Mesodermal cell (in vitro differentiated cells): ENCODE results near the gene NEIL3.

Experiments used
- H3K27ac ChIP-seq: 2 replicates; pipeline ENCODE4 v1.7.0; 2013; ENCODE audit warnings: mild to moderate bottlenecking, low read depth, low read length, moderate library complexity; ENCODE audit not compliant: severe bottlenecking
- H3K36me3 ChIP-seq: 2 replicates; pipeline ENCODE4 v1.7.1; 2013; ENCODE audit warnings: mild to moderate bottlenecking, low read length, moderate library complexity; ENCODE audit not compliant: control insufficient read depth, insufficient read depth
- H3K4me1 ChIP-seq: one replicate; pipeline ENCODE4 v1.7.1; 2013; ENCODE audit warnings: mild to moderate bottlenecking, low read length; ENCODE audit not compliant: insufficient read depth, control insufficient read depth, poor library complexity, severe bottlenecking
- H3K4me3 ChIP-seq: 2 replicates; pipeline ENCODE4 v1.7.0; 2013; ENCODE audit warnings: low read length, control low read depth, mild to moderate bottlenecking; ENCODE audit not compliant: insufficient read depth, poor library complexity, severe bottlenecking; ENCODE audit errors: extremely low read depth
- H3K9me3 ChIP-seq: 2 replicates; pipeline ENCODE4 v1.7.1; 2013; ENCODE audit warnings: mild to moderate bottlenecking, low read length, moderate library complexity; ENCODE audit not compliant: control insufficient read depth
- WGBS, 2 experiments: methylation state at CpG; one replicate each; pipeline ENCODE4 v1.1.5; 2013; ENCODE audit warnings: missing lambda C conversion rate in 2 of 2; ENCODE audit not compliant: insufficient coverage in 2 of 2; 5-methylcytosine and 5-hydroxymethylcytosine counted together

The NEIL3 gene

DNA sequence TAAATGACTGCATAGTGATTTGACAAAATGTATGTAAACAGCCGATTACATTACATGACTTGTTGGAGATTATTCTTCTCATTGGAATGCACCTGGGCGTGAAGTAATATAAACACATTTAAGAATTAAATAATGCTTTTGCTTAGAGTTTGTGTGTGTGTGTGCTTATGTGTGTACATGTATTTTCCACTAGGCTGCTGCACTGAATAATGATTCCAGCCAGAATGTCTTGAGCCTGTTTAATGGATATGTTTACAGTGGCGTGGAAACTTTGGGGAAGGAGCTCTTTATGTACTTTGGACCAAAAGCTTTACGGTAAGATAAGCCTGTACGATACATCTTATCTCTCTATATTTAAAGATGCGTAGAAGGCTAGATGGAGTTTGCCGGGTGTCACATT, 12.6 kb downstream of the NEIL3 start:
- peaks cover 8% of the 10 kb centered on the region for H3K36me3 ChIP-seq
- 100% methylated on average over 1 to 2 of the region's 7 CpGs for WGBS, 2 experiments

GRCh38 chr4:177322881-177323280, 13.2 kb downstream of the NEIL3 start:
- Histone ChIP-seq H3K9me3 (no peaks in the 10 kb centered on the region), H3K27ac (no peak overlapping the region), H3K36me3 (peaks cover 8% of the 10 kb centered on the region), H3K4me1 (no peaks in the 10 kb centered on the region), H3K4me3 (no peak overlapping the region)
- WGBS, 2 experiments: 100% methylated on average over 1 of the region's 3 CpGs; no CpG with 5 or more reads in 1 of the 2 experiments

More for the DNA sequence above, 12.6 kb downstream of the NEIL3 start:
- Histone ChIP-seq H3K4me3 (no peak overlapping the region), H3K27ac (no peak overlapping the region), H3K4me1 (no peaks in the 10 kb centered on the region), H3K9me3 (no peaks in the 10 kb centered on the region)

DNA sequence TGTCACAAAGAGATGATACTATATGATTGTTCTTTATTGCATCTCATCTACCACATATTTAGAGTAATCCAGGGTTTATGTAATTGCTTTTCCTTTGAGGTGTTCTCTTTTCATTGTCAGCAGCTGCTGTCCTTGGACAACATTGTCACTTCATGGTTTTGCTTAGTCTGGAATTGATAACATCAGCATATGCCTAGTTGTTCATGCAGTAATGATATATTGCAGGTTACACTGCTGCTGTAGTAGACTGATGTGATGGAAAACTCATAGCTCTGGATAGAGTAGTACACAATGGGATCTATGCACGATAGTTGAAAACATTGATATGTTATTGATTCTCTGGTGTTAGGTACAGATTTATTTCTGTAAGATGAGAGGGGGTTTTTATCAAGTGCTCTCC, 13.7 kb downstream of the NEIL3 start:
- no peak overlapping the region for H3K27ac ChIP-seq
- peaks cover 8% of the 10 kb centered on the region for H3K36me3 ChIP-seq
- WGBS, 2 experiments: 80 to 90% methylated on average over 1 of the region's 1 CpG

DNA sequence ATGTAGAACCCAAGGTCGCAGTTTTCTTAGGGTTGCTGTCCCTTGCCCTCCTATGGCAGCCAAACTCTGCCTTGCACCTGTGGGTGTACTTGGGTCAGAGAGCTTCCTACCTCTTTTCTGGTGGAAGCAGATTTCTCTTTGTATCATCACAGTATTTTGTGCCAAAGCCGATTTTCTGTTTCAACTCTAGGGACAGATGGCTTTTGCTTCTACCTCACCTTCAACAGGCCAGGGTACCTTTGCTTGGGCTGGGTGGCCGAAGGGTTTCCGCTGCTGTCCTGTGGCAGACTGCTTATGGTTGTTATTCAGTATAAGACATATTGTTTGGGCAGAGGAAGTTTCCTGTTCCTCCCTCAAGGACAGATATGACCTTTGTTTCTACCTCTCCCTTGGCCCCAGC, 22.4 kb downstream of the NEIL3 start:
- H3K4me1 ChIP-seq: no peaks in the 10 kb centered on the region
- no peak overlapping the region for H3K4me3 ChIP-seq
- 92 to 100% methylated on average over 1 to 2 of the region's 4 CpGs for WGBS, 2 experiments
- H3K9me3 ChIP-seq: no peaks in the 10 kb centered on the region
- H3K27ac ChIP-seq: no peak overlapping the region
- peaks cover 3% of the 10 kb centered on the region for H3K36me3 ChIP-seq

More for the DNA sequence above, 13.7 kb downstream of the NEIL3 start:
- no peaks in the 10 kb centered on the region for H3K4me1 ChIP-seq
- H3K4me3 ChIP-seq: no peak overlapping the region
- no peaks in the 10 kb centered on the region for H3K9me3 ChIP-seq

DNA sequence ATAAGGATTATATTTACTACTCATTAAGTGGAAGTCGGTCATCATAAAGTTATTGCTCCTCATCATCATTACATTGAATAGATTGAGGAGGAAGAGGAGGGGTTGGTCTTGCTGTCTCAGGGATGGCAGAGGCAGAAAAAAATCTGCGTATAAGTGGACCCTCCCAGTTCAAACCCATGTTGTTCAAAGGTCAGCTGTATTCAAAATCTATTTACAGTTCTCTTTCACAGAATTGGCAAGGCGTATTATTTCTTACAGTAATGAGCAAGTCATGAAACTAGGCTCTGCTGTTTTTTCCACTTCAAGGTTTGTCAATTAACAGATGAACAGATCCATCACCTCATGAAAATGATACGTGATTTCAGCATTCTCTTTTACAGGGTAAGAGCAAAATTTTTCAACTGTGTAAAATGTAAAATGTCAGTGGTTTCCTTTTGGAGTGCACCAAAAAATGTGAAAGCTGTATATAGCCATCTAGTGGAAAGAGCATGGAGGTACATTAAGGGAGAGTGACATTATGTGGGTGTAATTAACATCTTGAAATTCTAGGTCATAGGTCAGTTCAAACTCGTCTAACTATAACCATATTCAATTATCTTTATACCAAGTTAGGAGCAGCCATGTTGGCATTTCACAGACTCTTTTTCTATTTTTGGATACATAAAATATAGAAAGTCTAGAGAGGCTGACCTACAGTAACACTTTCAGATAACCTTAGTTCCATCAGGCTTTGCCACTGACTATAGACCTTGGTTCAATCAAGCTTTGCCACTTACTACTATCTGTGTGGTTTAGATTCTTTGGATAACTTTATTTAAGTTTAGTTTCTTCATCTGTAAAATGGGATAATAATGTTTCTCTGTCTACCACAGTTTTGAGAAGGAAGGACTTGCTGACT, 30.1 kb downstream of the NEIL3 start:
- H3K27ac ChIP-seq: no peak overlapping the region
- no peak overlapping the region for H3K4me3 ChIP-seq
- no peaks in the 10 kb centered on the region for H3K9me3 ChIP-seq
- H3K36me3 ChIP-seq: peaks cover 5% of the 10 kb centered on the region
- no peaks in the 10 kb centered on the region for H3K4me1 ChIP-seq
- 90 to 92% methylated on average over 1 to 2 of the region's 5 CpGs for WGBS, 2 experiments

- H3K9me3 ChIP-seq: no peaks in the 10 kb centered on the region
- H3K4me3 ChIP-seq: no peak overlapping the region
- WGBS, 2 experiments: 98 to 100% methylated on average over 8 of the region's 8 CpGs
- H3K36me3 ChIP-seq: peaks cover 12% of the 10 kb centered on the region
- H3K27ac ChIP-seq: no peak overlapping the region
- H3K4me1 ChIP-seq: no peaks in the 10 kb centered on the region
Measured at GRCh38 chr4:177348348-177348747, 38.7 kb downstream of the NEIL3 start.

GRCh38 chr4:177349191-177349590, 39.5 kb downstream of the NEIL3 start:
- H3K36me3 ChIP-seq: peaks cover 12% of the 10 kb centered on the region
- H3K27ac ChIP-seq: no peak overlapping the region
- WGBS, 2 experiments: no CpG with 5 or more reads among the region's 6 CpGs

GRCh38 chr4:177351622-177352244, 42.1 kb downstream of the NEIL3 start:
- WGBS, 2 experiments: 67 to 88% methylated on average over 1 to 4 of the region's 5 CpGs
- no peaks in the 10 kb centered on the region for H3K9me3 ChIP-seq
- H3K4me1 ChIP-seq: no peaks in the 10 kb centered on the region
- H3K36me3 ChIP-seq: peaks cover 8% of the 10 kb centered on the region
- H3K4me3 ChIP-seq: no peak overlapping the region
- H3K27ac ChIP-seq: no peak overlapping the region

More at GRCh38 chr4:177349191-177349590, 39.5 kb downstream of the NEIL3 start:
- no peaks in the 10 kb centered on the region for H3K9me3 ChIP-seq
- H3K4me3 ChIP-seq: no peak overlapping the region
- H3K4me1 ChIP-seq: no peaks in the 10 kb centered on the region

GRCh38 chr4:177356206-177356605, 46.5 kb downstream of the NEIL3 start:
- Histone ChIP-seq H3K27ac (no peak overlapping the region), H3K9me3 (no peaks in the 10 kb centered on the region), H3K4me3 (no peak overlapping the region), H3K4me1 (no peaks in the 10 kb centered on the region), H3K36me3 (peaks cover 8% of the 10 kb centered on the region)

- peaks cover 8% of the 10 kb centered on the region for H3K36me3 ChIP-seq
- no peaks in the 10 kb centered on the region for H3K4me1 ChIP-seq
- H3K4me3 ChIP-seq: no peak overlapping the region
- 93 to 96% methylated on average over 4 of the region's 7 CpGs for WGBS, 2 experiments
- no peaks in the 10 kb centered on the region for H3K9me3 ChIP-seq
- no peak overlapping the region for H3K27ac ChIP-seq
Measured at GRCh38 chr4:177356921-177357320, 47.2 kb downstream of the NEIL3 start.

- WGBS, 2 experiments: 90% methylated on average over 2 of the region's 3 CpGs; no CpG with 5 or more reads in 1 of the 2 experiments
- H3K4me1 ChIP-seq: no peaks in the 10 kb centered on the region
- no peaks in the 10 kb centered on the region for H3K36me3 ChIP-seq
- no peak overlapping the region for H3K27ac ChIP-seq
- no peak overlapping the region for H3K4me3 ChIP-seq
- H3K9me3 ChIP-seq: no peaks in the 10 kb centered on the region
Measured at GRCh38 chr4:177367336-177367735, 57.7 kb downstream of the NEIL3 start.
